ENCODE data around the gene TYW5. TPM values are rescaled to one million over a fixed set of nuclear protein-coding genes. Genes with fewer than 3 reads are reported as not detected.

Gene TYW5
- total and polyA plus RNA-seq, 2 experiments from 2014 or later = 5.0 to 14.6 TPM

DNA sequence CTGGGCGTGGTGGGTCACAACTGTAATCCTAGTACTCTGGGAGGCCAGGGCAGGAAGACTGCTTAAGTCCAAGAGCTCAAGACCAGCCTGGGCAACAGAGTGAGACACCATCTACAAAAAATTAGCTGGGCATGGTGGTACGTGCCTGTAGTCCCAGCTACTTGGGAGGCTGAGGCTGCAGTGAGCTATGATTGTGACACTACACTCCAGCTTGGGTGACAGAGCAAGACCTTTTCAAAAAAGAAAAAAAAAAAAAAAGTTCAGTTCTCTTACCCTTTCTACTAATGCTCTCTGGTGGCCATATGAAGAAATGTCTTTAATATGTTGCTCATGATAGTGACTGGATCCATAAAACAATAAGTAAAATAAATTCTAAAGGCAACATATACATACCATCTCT, 14.9 kb downstream of the TYW5 start:
- Histone ChIP-seq H3K36me3 (replicated peaks; ENCODE audit: insufficient read depth, low read depth) (no peaks in the 10 kb centered on the region), H3K79me2 (peaks cover 13% of the 10 kb centered on the region), H3K4me2 (no peak overlapping the region), H3K4me1 (ENCODE audit: insufficient read depth) (no peaks in the 10 kb centered on the region), H3K27ac (no peak overlapping the region), H3K4me3 (no peak overlapping the region), H3K9me3 (ENCODE audit: low read depth) (no peaks in the 10 kb centered on the region), H2AFZ (no peak overlapping the region), H4K20me1 (ENCODE audit: insufficient read depth, poor library complexity, severe bottlenecking) (no peaks in the 10 kb centered on the region), H3K9me2 (replicated peaks; ENCODE audit: insufficient read depth) (no peaks in the 10 kb centered on the region), H3K27me3 (no peaks in the 10 kb centered on the region)
- 100% methylated on average over 2 of the region's 2 CpGs for WGBS (ENCODE audit: low lambda C conversion rate, missing lambda C conversion rate)
- TF ChIP-seq CTCF (IDR thresholded peaks at IDR 0.05; ENCODE audit: poor library complexity) (peak; percentile 48), EZH2 (IDR thresholded peaks at IDR 0.05; ENCODE audit: borderline replicate concordance) (no peak), EZH2phosphoT487 (IDR thresholded peaks at IDR 0.05; ENCODE audit: low read depth, severe bottlenecking, unreplicated experiment) (no peak)
- DNase-seq (ENCODE audit: low spot score) = no peak

GRCh38 chr2:199936554-199936953, 18.7 kb downstream of the TYW5 start:
- H3K27me3 ChIP-seq = no peaks in the 10 kb centered on the region
- H3K36me3 ChIP-seq (replicated peaks; ENCODE audit: insufficient read depth, low read depth) = no peaks in the 10 kb centered on the region
- no peak for DNase-seq (ENCODE audit: low spot score)
- H3K4me3 ChIP-seq = no peak overlapping the region
- peak overlapping the region; percentile 1 for H3K4me2 ChIP-seq
- no peak overlapping the region for H3K27ac ChIP-seq
- H3K4me1 ChIP-seq (ENCODE audit: insufficient read depth) = no peaks in the 10 kb centered on the region
- H3K9me2 ChIP-seq (replicated peaks; ENCODE audit: insufficient read depth) = no peaks in the 10 kb centered on the region
- no peak for TF ChIP-seq EZH2phosphoT487 (IDR thresholded peaks at IDR 0.05; ENCODE audit: low read depth, severe bottlenecking, unreplicated experiment)
- TF ChIP-seq EZH2 (IDR thresholded peaks at IDR 0.05; ENCODE audit: borderline replicate concordance) = no peak
- TF ChIP-seq CTCF (IDR thresholded peaks at IDR 0.05; ENCODE audit: poor library complexity) = no peak
- peaks cover 11% of the 10 kb centered on the region for H3K79me2 ChIP-seq
- H4K20me1 ChIP-seq (ENCODE audit: insufficient read depth, poor library complexity, severe bottlenecking) = no peaks in the 10 kb centered on the region
- no peaks in the 10 kb centered on the region for H3K9me3 ChIP-seq (ENCODE audit: low read depth)
- H2AFZ ChIP-seq = no peak overlapping the region
- WGBS (ENCODE audit: low lambda C conversion rate, missing lambda C conversion rate) = 45% methylated on average over 2 of the region's 2 CpGs

- Histone ChIP-seq H3K4me3 (no peak overlapping the region), H3K9me2 (replicated peaks; ENCODE audit: insufficient read depth) (no peaks in the 10 kb centered on the region), H4K20me1 (ENCODE audit: insufficient read depth, poor library complexity, severe bottlenecking) (no peaks in the 10 kb centered on the region), H3K36me3 (replicated peaks; ENCODE audit: insufficient read depth, low read depth) (no peaks in the 10 kb centered on the region), H3K27me3 (no peaks in the 10 kb centered on the region), H3K79me2 (no peaks in the 10 kb centered on the region), H3K4me1 (ENCODE audit: insufficient read depth) (no peaks in the 10 kb centered on the region), H3K9me3 (ENCODE audit: low read depth) (no peaks in the 10 kb centered on the region), H3K4me2 (no peak overlapping the region), H3K27ac (no peak overlapping the region), H2AFZ (no peak overlapping the region)
- WGBS (ENCODE audit: low lambda C conversion rate, missing lambda C conversion rate) = 72% methylated on average over 3 of the region's 3 CpGs
- no peak for DNase-seq (ENCODE audit: low spot score)
- TF ChIP-seq EZH2phosphoT487 (IDR thresholded peaks at IDR 0.05; ENCODE audit: low read depth, severe bottlenecking, unreplicated experiment) (no peak), EZH2 (IDR thresholded peaks at IDR 0.05; ENCODE audit: borderline replicate concordance) (no peak)
These were observed 21.8 kb downstream of the TYW5 start for GRCh38 chr2:199933466-199933865.

GRCh38 chr2:199932312-199932855, 22.9 kb downstream of the TYW5 start:
- Histone ChIP-seq H2AFZ (no peak overlapping the region), H3K27me3 (no peaks in the 10 kb centered on the region), H3K27ac (no peak overlapping the region), H3K9me3 (ENCODE audit: low read depth) (no peaks in the 10 kb centered on the region), H3K79me2 (no peaks in the 10 kb centered on the region), H4K20me1 (ENCODE audit: insufficient read depth, poor library complexity, severe bottlenecking) (no peaks in the 10 kb centered on the region), H3K36me3 (replicated peaks; ENCODE audit: insufficient read depth, low read depth) (no peaks in the 10 kb centered on the region), H3K4me1 (ENCODE audit: insufficient read depth) (no peaks in the 10 kb centered on the region), H3K4me3 (no peak overlapping the region), H3K4me2 (no peak overlapping the region), H3K9me2 (replicated peaks; ENCODE audit: insufficient read depth) (no peaks in the 10 kb centered on the region)
- no peak for DNase-seq (ENCODE audit: low spot score)
- TF ChIP-seq EZH2phosphoT487 (IDR thresholded peaks at IDR 0.05; ENCODE audit: low read depth, severe bottlenecking, unreplicated experiment) (no peak), EZH2 (IDR thresholded peaks at IDR 0.05; ENCODE audit: borderline replicate concordance) (no peak), CTCF (IDR thresholded peaks at IDR 0.05; ENCODE audit: poor library complexity) (no peak)
- WGBS (ENCODE audit: low lambda C conversion rate, missing lambda C conversion rate) = 96% methylated on average over 4 of the region's 4 CpGs
